ENCODE results near the gene C5AR1.
A peak's percentile ranks its signal among the peaks of the same experiment; 100 is the strongest.
"Not testable (repeated sequence)": the region's sequence is repeated elsewhere in the genome, so short reads cannot be mapped to it uniquely, and the experiment has no call there.

C5AR1 gene

DNA sequence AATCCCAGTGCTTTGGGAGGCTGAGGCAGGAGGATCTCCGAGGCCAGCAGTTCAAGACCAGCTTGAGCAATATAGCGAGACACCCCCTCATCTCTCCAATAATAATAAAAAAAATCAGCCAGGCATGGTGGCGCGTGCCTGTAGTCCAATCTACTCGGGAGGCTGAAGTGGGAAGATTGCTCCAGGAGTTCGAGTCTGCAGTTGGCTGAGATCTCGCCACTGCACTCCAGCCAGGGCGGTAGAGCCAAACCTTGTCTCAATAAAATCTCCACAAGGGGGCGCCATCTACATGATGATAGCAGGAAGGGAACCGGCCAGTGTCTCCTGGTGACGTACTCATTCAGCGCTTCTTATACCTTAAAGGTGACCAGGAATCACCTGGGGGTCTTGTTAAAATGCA is 13.6 kb upstream of the C5AR1 start:
- DNase-seq, result peak; percentile 83 to 85

GRCh38 chr19:47300867-47301266 is 8.8 kb upstream of the C5AR1 start:
- DNase-seq, result not testable (repeated sequence)

DNA sequence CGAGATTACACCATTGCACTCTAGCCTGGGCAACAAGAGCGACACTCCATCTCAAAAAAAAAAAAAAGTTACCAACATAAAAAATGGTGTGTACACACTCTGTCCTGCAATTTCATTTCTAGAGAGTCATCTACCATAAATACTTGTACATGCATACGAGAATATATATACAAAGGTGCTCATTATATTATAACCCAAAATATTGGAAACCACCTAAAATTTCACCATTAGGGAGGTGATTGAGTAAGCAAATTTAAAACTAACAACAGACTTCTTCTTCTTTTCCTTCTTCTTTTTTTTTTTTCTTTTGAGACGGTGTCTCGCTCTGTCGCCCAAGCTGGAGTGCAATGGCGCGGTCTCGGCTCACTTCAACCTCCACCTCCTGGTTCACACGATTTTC is 7.4 kb upstream of the C5AR1 start:
- DNase-seq, result no peak

- no peak for DNase-seq
Observed at GRCh38 chr19:47303966-47304365, 5.7 kb upstream of the C5AR1 start.

GRCh38 chr19:47305309-47305751 is 4.3 kb upstream of the C5AR1 start:
- peak; percentile 41 to 59 for DNase-seq

GRCh38 chr19:47306303-47306702 is 3.4 kb upstream of the C5AR1 start:
- no peak for DNase-seq

DNA sequence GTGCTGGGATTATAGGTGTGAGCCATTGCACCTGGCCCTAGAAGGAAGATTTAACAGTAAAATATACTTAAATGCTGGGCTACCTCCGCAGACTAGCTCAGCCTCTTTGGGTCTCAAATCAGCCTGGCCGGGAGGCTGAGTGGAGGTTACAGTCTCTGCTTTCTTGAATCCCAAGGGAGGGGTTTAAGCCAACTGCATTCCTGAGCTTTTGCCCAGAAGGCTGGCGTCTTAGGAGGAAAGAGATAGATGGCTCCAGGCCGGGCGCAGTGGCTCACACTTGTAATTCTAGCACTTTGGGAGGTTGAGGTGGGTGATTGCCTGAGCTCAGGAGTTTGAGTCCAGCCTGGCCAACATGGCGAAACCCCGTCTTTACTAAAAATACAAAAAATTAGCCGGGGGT is 623 bp upstream of the C5AR1 start:
- DNase-seq, result no peak

DNA sequence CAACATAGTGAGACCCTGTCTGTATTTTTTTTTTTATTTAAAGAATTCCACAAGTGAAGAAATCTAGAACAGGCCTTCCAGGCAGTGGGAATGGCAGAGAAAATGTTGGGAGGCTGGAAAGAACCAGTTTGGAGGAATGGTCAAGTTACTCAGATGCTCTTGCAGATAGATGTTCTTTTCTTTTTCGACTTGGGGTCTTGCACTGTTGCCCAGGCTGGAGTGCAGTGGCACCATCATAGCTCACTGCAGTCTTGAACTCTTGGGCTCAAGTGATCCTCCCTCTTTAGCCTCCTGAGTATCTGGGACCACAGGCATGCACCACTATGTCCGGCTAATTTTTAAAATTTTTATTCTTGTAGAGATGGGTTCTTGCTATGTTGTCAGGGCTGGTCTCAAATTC is 662 bp downstream of the C5AR1 start:
- DNase-seq, result no peak

- DNase-seq, result peak; percentile 49 to 53
Observed at GRCh38 chr19:47310819-47311218, 1.2 kb downstream of the C5AR1 start.

DNA sequence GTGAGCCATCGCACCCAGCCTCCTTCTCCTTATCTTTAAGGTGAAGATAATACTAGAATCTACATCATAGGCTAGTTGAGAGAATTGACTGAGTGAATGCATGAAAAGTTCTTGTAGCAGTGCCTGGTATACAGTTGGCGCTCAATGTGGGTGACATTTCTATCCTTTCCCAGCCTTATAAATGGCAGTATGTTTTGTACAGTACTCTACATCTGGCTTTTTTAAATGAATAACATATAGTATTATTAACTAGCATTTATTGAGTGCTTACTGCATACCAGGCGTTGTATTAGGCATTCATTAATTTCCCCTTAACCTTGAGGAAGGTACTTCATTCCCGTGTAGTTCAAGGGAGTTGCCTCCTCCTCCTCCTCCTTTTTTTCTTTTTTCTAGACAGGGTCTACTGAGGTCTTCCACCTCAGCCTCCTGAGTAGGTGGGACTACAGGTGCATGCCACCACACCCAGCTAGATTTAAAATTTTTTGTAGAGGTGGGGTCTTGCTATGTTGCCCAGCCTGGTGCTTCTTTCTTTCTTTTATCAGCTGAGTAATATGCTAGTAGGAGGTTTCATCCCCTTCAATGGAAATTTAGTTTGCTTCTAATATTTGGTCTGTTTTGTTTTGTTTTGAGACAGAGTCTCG is 2.8 kb downstream of the C5AR1 start:
- no peak for DNase-seq

DNA sequence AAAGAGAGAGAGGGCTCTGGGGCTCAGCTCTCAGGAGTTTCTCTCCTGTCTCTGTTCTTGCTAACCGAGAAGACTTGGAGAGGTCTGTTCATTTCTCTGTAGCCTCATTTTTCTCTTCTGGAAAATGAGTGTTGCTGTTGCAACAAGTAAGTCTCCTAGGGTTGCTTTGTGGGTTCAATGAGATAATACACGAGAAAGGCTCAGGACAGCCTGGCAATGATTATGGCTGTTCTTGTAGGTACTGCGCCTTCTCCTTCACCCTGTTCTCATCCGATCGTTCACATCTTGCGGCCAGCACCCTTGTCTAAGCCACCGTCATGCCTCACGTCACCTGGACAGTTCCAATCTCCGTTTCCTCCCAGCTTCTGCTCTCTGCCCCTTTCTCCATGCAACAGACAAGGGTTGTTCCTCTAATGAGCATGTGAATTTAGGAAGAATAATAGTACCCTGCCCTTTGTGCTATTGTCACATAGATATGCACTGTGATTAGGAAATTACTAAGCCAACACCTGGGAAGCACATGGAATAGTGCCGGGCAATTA is 4.2 kb downstream of the C5AR1 start:
- DNase-seq, result no peak

DNA sequence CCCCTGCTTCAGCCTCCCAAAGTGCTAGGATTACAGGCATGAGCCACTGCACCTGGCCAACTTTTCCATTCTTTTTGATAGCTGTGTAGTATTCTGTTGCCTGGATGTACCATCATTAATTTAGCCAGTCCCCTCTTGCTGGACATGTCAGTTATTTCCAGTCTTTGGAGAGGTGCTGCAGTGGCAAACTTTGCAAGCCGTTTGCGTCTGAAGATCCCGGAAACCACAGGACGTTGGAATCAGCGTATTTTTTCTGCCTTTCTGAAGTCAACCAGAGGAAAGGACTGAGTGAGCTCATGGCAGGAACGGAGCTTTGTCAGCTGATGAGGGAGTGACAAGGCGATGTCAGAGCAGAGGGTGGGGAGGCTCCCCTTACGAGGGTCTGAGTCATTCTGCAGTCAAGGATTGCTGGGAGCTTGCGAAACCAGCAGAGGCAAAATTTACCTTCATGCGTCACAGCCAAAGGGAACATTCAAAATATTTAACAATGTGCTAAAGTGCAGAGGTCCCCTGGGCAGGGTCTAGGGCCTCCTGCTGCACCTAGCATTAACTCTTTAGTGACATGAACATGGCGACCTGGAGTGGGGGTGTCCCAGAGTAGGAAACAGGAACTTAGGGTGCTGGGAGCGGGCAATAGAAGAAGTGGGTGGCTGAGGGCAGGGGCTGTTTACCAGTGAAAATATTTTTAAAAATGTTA is 5.6 kb downstream of the C5AR1 start:
- peak; percentile 98 to 99 for DNase-seq

DNA sequence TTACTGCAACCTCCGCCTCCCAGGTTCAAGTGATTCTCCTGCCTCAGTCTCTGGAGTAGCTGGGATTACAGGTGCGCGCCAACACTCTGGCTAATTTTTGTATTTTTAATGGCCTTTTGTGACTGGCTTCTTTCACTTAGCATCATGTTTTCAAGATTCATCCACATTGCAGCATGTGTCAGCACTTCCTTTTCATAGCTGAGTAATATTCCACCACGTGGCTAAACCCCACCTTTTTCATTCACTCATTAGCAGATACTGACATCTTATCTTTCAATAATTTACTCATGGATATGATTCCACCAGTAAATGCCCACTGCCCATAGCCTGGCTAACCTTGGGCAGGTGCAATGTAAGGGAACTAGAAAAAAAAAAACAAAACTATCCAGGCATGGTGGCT is 6.9 kb downstream of the C5AR1 start:
- no peak for DNase-seq

DNA sequence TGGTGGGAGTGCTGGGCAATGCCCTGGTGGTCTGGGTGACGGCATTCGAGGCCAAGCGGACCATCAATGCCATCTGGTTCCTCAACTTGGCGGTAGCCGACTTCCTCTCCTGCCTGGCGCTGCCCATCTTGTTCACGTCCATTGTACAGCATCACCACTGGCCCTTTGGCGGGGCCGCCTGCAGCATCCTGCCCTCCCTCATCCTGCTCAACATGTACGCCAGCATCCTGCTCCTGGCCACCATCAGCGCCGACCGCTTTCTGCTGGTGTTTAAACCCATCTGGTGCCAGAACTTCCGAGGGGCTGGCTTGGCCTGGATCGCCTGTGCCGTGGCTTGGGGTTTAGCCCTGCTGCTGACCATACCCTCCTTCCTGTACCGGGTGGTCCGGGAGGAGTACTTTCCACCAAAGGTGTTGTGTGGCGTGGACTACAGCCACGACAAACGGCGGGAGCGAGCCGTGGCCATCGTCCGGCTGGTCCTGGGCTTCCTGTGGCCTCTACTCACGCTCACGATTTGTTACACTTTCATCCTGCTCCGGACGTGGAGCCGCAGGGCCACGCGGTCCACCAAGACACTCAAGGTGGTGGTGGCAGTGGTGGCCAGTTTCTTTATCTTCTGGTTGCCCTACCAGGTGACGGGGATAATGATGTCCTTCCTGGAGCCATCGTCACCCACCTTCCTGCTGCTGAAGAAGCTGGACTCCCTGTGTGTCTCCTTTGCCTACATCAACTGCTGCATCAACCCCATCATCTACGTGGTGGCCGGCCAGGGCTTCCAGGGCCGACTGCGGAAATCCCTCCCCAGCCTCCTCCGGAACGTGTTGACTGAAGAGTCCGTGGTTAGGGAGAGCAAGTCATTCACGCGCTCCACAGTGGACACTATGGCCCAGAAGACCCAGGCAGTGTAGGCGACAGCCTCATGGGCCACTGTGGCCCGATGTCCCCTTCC is 10.5 kb downstream of the C5AR1 start:
- no peak for DNase-seq

- no peak for DNase-seq
Observed at GRCh38 chr19:47321630-47322029, 12.0 kb downstream of the C5AR1 start.

GRCh38 chr19:47322058-47322457 is 12.4 kb downstream of the C5AR1 start:
- DNase-seq, result peak; percentile 36 to 39

GRCh38 chr19:47323409-47323808 is 13.7 kb downstream of the C5AR1 start:
- DNase-seq, result no peak

GRCh38 chr19:47323872-47324271 is 14.2 kb downstream of the C5AR1 start:
- no peak for DNase-seq

GRCh38 chr19:47324502-47324901 is 14.8 kb downstream of the C5AR1 start:
- peak; percentile 63 to 65 for DNase-seq

GRCh38 chr19:47330466-47330869 is 20.8 kb downstream of the C5AR1 start:
- peak; percentile 19 to 33 for DNase-seq

DNA sequence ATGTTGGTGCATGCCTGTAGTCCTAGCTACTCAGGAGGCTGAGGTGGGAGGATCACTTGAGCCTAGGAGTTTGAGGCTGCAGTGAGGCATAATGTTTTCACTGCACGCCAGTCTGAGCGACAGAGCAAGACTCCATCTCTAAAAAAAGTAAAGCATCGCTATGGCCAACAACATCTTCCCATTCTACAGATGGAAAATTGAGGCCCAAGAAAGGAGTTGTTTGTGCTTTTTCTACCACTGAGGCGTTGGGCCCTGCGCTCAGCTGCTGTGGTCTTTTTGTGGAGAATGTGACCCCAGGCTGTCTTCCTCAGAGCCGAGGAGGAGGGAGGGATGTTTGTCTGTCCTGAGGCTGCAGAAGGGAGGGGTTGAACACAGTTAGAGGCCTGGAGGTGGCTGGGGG is 21.8 kb downstream of the C5AR1 start:
- no peak for DNase-seq

DNA sequence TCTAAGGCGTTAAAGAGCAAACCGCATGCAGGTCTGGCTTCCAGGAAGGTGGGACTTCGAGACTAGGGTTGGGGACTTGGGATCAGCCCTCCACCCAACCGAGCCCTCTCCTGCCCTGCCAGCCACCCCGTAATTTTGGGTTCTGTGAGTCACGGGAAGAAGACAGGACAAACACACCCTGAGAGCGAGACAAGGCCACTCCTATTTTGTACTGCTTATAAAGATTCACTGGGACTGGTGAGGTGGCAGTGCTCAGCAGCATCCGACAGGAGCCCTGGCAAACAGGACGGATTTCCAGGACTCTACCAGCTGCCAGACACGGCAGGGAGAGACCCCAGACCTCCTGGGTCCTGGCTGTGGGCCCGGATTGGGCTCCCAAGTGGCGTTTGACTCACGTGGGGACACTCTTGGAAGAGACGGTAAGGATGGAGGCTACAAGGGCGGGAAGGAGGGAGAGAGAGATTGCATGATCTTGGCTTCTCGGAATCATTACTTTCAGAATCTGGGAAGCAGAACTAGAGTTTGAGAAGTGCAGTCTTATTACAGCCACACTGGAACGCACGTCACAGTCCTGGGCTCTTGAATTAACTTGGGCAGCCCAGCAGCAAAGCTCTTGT is 22.4 kb downstream of the C5AR1 start, which contains the start of gene C5AR2:
Gene C5AR2, plus strand, starts transcription at position 245 of the 617 bp plus-strand sequence. CDS start 8,625 bp downstream, outside the sequence.
- no peak for DNase-seq
